Measurements from ENCODE around the gene RSPH1.

DNA sequence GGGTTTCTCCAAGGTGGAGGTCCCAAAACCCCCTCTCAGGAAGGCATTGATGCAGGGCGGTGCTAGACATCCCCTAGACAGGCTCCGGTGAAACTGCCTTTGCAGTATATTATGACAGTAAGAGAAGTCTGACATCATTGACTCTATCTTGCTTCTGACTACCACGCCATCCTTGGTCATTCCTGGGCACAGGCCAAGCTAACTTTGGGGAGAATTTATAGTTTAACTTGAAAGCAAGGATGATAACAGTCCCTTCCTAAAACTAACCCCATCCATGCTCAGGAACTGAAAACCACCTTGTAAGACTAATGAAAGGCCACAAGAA is 30.3 kb downstream of the RSPH1 start:
- TF ChIP-seq, protein P1, sequence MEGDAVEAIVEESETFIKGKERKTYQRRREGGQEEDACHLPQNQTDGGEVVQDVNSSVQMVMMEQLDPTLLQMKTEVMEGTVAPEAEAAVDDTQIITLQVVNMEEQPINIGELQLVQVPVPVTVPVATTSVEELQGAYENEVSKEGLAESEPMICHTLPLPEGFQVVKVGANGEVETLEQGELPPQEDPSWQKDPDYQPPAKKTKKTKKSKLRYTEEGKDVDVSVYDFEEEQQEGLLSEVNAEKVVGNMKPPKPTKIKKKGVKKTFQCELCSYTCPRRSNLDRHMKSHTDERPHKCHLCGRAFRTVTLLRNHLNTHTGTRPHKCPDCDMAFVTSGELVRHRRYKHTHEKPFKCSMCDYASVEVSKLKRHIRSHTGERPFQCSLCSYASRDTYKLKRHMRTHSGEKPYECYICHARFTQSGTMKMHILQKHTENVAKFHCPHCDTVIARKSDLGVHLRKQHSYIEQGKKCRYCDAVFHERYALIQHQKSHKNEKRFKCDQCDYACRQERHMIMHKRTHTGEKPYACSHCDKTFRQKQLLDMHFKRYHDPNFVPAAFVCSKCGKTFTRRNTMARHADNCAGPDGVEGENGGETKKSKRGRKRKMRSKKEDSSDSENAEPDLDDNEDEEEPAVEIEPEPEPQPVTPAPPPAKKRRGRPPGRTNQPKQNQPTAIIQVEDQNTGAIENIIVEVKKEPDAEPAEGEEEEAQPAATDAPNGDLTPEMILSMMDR (IDR thresholded peaks at IDR 0.05): no peak
- no peak for TF ChIP-seq EP300 (IDR thresholded peaks at IDR 0.05)
- no peak for TF ChIP-seq POLR2AphosphoS5 (IDR thresholded peaks at IDR 0.05)
- no peak for TF ChIP-seq POLR2A (IDR thresholded peaks at IDR 0.05)

Data from gastroesophageal sphincter (tissue), 3 donors.